Duodenal mucosa (tissue), 2 donors: ENCODE data around the gene PLAC9.

Experiments
- H3K27ac ChIP-seq: one replicate; pipeline ENCODE4 v1.7.0; 2013; ENCODE audit warnings: low read depth, low read length
- H3K27me3 ChIP-seq, 2 donors: one replicate each; pipeline ENCODE4 v1.7.0; 2013; ENCODE audit warnings: low read length in 2 of 2, control low read depth in 1 of 2; ENCODE audit not compliant: insufficient read depth in 2 of 2, control insufficient read depth in 1 of 2
- H3K36me3 ChIP-seq, 2 donors: one replicate each; pipeline ENCODE4 v1.7.0; 2013; ENCODE audit warnings: low read length in 2 of 2, control low read depth in 1 of 2; ENCODE audit not compliant: insufficient read depth in 2 of 2, control insufficient read depth in 1 of 2
- H3K4me1 ChIP-seq, 2 donors: one replicate each; pipeline ENCODE4 v1.7.0; 2013; ENCODE audit warnings: low read length in 2 of 2, control low read depth in 1 of 2; ENCODE audit not compliant: insufficient read depth in 2 of 2, control insufficient read depth in 1 of 2
- H3K4me3 ChIP-seq, 2 donors: one replicate each; pipeline ENCODE4 v1.7.0; 2013; ENCODE audit warnings: low read length in 2 of 2, low read depth in 1 of 2
- H3K9ac ChIP-seq, 2 donors: one replicate each; pipeline ENCODE4 v1.7.0; 2013; ENCODE audit warnings: low read length in 2 of 2, low read depth in 1 of 2
- H3K9me3 ChIP-seq, 2 donors: one replicate each; pipeline ENCODE4 v1.7.0; 2013; ENCODE audit warnings: low read length in 2 of 2, control low read depth in 1 of 2; ENCODE audit not compliant: control insufficient read depth in 1 of 2

PLAC9 gene

GRCh38 chr10:80191589-80192270 is 59.2 kb downstream of the PLAC9 start:
- Histone ChIP-seq H3K4me3 (peak overlapping the region in 1 of 2 donors; percentile 35), H3K27ac (peak overlapping the region; percentile 83), H3K36me3 (no peaks in the 10 kb centered on the region), H3K27me3 (no peaks in the 10 kb centered on the region), H3K4me1 (peaks cover 63 to 65% of the 10 kb centered on the region in 2 donors), H3K9ac (peak overlapping the region; percentile 19 to 55), H3K9me3 (no peaks in the 10 kb centered on the region)

- Histone ChIP-seq H3K27ac (no peak overlapping the region), H3K4me3 (no peak overlapping the region), H3K4me1 (peaks cover 62 to 65% of the 10 kb centered on the region in 2 donors), H3K9ac (peak overlapping the region in 1 of 2 donors; percentile 55), H3K36me3 (no peaks in the 10 kb centered on the region), H3K9me3 (no peaks in the 10 kb centered on the region), H3K27me3 (no peaks in the 10 kb centered on the region)
Observed at GRCh38 chr10:80192553-80192952, 60.0 kb downstream of the PLAC9 start.

- Histone ChIP-seq H3K36me3 (no peaks in the 10 kb centered on the region), H3K4me1 (peaks cover 54 to 64% of the 10 kb centered on the region in 2 donors), H3K4me3 (no peak overlapping the region), H3K27me3 (no peaks in the 10 kb centered on the region), H3K9me3 (no peaks in the 10 kb centered on the region), H3K27ac (no peak overlapping the region), H3K9ac (peak overlapping the region in 1 of 2 donors; percentile 9)
Observed at GRCh38 chr10:80194373-80195045, 62.0 kb downstream of the PLAC9 start.
